ENCODE results near the gene BMP2K. TPM values are rescaled to one million over a fixed set of nuclear protein-coding genes. Genes with fewer than 3 reads are reported as not detected.

Gene BMP2K
- total RNA-seq, 1 donor: 85.1 TPM

DNA sequence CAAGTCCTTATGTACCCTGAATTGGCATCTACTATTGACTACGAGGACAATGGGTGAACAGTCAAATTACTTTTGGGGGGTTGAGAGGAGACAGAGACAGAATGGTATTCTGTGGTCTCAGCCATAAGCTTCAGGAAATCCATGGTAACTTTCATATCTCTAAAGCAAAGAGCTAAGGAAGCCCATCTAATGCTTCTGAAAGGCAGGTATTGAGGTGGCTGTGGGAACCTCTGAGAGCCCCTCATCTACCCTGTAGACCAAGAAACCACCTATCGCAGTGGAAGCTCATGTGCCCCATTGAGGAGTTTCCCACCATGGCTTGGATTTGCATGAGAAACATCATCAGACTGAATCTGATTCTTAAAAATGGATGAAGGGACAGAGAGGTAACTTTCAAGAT, 23.1 kb upstream of the BMP2K start:
- no peak overlapping the region for H3K4me3 ChIP-seq (ENCODE audit: low read depth, low read length)
- TF ChIP-seq, protein P1, sequence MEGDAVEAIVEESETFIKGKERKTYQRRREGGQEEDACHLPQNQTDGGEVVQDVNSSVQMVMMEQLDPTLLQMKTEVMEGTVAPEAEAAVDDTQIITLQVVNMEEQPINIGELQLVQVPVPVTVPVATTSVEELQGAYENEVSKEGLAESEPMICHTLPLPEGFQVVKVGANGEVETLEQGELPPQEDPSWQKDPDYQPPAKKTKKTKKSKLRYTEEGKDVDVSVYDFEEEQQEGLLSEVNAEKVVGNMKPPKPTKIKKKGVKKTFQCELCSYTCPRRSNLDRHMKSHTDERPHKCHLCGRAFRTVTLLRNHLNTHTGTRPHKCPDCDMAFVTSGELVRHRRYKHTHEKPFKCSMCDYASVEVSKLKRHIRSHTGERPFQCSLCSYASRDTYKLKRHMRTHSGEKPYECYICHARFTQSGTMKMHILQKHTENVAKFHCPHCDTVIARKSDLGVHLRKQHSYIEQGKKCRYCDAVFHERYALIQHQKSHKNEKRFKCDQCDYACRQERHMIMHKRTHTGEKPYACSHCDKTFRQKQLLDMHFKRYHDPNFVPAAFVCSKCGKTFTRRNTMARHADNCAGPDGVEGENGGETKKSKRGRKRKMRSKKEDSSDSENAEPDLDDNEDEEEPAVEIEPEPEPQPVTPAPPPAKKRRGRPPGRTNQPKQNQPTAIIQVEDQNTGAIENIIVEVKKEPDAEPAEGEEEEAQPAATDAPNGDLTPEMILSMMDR (IDR thresholded peaks at IDR 0.05; ENCODE audit: insufficient read depth, low read length): no peak
- no peak for DNase-seq (ENCODE audit: low read depth)

DNA sequence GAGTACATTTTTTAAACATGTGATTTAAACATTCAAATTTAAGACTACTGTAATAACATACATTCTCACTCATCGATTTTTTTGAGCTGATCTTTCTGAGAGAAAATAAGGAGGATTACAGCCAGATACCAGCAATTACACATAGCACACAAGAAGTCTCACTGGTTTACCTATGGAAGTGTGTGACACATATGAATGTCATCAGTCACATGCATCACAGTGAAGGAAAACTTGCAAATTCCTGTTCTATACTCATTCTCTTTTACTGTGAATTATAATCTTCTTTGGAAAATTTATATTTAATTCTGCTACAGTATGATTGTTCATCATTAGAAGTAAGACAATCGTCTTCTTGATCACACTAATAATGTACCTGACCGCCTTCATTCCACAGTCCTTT, 21.3 kb upstream of the BMP2K start:
- TF ChIP-seq, protein P1 (IDR thresholded peaks at IDR 0.05; ENCODE audit: insufficient read depth, low read length): no peak
- no peak for DNase-seq (ENCODE audit: low read depth)
- H3K4me3 ChIP-seq (ENCODE audit: low read depth, low read length): no peak overlapping the region

DNA sequence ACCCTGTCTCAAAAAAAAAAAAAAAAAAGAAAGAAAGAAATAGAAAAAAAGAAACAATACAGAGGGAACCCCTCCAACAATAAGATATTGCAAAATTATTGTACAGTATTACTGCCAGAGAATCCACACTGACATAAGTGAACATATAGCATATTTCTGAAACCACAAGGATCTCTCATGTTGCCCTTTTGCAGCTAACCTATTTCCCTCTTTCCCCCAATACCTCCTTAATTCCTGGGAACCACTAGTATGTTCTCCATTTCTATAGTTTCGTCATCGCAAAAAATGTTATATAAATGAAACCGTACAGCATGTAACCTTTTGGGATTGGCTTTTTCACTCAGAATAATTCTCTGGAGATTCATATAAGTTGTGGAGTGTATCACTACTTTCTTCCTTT, 20.0 kb upstream of the BMP2K start:
- H3K4me3 ChIP-seq (ENCODE audit: low read depth, low read length): no peak overlapping the region
- TF ChIP-seq, protein P1 (IDR thresholded peaks at IDR 0.05; ENCODE audit: insufficient read depth, low read length): no peak
- DNase-seq (ENCODE audit: low read depth): no peak

DNA sequence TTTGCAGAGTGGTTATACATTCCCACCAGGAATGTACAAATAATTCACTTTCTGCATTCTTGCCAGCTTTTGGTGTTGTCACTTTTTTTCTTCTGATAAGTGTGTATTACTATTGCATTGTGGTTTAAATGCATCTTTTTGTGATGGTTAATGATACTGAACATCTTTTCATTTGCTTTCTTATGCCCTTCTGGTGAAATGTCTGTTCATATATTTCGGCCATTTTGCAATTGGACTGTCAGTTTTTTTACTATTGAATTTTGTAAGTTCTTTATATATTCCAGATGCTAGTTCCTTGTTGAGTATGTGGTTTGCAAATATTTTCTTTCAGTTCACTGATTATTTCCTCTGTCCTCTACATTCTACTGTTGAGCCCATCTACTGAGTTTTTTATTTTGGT, 19.4 kb upstream of the BMP2K start:
- no peak overlapping the region for H3K4me3 ChIP-seq (ENCODE audit: low read depth, low read length)
- DNase-seq (ENCODE audit: low read depth): no peak
- TF ChIP-seq, protein P1 (IDR thresholded peaks at IDR 0.05; ENCODE audit: insufficient read depth, low read length): no peak

DNA sequence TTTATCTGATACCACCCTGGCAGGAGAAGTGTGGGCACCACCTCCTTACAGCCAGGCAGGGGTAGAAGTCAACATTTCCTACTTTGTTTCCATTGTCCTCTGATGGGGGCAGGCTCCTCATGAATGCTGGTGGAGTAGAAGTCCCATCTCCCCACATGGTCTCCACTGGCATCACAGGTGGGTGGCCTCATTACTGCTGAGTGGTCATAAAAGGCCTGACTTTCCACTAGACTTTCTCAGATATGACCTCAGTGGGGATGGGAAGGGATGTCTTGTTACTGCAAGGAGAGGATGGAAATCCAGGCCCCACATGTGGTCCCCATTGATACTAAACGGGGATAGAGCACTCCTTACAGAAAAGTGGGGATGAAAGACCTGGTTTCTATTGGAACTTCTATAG, 18.6 kb upstream of the BMP2K start:
- no peak overlapping the region for H3K4me3 ChIP-seq (ENCODE audit: low read depth, low read length)
- TF ChIP-seq, protein P1 (IDR thresholded peaks at IDR 0.05; ENCODE audit: insufficient read depth, low read length): no peak
- no peak for DNase-seq (ENCODE audit: low read depth)

DNA sequence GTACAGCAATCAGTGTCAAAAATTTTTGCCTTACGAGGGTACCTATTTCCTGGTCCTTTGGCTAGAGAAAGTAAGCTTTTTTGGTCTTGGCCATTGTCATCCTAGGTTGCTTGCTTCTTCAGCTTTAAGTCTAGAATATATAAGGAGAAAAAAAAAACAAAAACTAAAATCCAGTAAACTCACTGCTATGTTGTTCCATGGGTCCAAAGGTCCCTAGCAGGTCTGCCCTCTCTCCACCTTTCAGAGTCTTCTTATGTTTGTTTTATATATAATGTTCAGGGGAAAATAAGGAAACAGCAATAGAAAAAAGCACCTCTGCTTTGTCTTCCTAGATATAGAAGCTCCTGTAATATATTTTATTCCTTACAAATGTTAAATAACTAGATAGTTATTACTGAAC, 18.1 kb upstream of the BMP2K start:
- no peak for DNase-seq (ENCODE audit: low read depth)
- H3K4me3 ChIP-seq (ENCODE audit: low read depth, low read length): no peak overlapping the region
- TF ChIP-seq, protein P1 (IDR thresholded peaks at IDR 0.05; ENCODE audit: insufficient read depth, low read length): no peak

DNA sequence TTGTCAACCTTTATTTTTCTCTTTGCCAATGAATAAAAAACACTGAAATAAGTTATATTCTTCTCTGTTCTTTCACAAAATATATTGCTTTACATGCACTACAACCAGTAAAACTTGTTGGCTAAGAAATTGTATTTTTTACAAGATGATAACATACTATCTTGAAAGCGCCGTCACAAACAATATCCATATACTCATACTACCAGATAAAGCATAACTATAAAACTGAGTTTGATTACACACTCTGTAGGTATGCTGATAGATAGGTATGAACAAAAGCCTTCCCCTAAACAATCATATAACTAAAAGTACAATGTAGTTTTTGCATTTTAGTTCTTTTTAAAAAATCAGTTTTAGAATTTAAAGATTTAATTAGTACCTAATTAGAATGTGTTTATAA, 13.6 kb upstream of the BMP2K start:
- no peak for DNase-seq (ENCODE audit: low read depth)
- TF ChIP-seq, protein P1 (IDR thresholded peaks at IDR 0.05; ENCODE audit: insufficient read depth, low read length): no peak
- H3K4me3 ChIP-seq (ENCODE audit: low read depth, low read length): no peak overlapping the region

Data from fibroblast of the aortic adventitia (primary cell).